Ovary (tissue), 3 donors: ENCODE measurements around the gene ABCC4.

Source experiments
- EP300 ChIP-seq: sonication (generic); formaldehyde crosslinking; IDR thresholded peaks from one replicate; pipeline ENCODE4 v1.6.1; 2017; ENCODE audit warnings: antibody characterized with exemption
- TF ChIP-seq, protein P1 (sequence below), 3 donors: fragments of 450-650 bp in 2 of 3; fragments of 200-600 bp in 1 of 3; IDR thresholded peaks; one replicate each; pipeline versions ENCODE4 v1.5.1 to v1.8.0; 2016 to 2022; ENCODE audit warnings: antibody characterized with exemption in 3 of 3, mild to moderate bottlenecking in 1 of 3
- donor health status: DM: no; HTN: no; CAD: no.

- TF ChIP-seq, protein P1, sequence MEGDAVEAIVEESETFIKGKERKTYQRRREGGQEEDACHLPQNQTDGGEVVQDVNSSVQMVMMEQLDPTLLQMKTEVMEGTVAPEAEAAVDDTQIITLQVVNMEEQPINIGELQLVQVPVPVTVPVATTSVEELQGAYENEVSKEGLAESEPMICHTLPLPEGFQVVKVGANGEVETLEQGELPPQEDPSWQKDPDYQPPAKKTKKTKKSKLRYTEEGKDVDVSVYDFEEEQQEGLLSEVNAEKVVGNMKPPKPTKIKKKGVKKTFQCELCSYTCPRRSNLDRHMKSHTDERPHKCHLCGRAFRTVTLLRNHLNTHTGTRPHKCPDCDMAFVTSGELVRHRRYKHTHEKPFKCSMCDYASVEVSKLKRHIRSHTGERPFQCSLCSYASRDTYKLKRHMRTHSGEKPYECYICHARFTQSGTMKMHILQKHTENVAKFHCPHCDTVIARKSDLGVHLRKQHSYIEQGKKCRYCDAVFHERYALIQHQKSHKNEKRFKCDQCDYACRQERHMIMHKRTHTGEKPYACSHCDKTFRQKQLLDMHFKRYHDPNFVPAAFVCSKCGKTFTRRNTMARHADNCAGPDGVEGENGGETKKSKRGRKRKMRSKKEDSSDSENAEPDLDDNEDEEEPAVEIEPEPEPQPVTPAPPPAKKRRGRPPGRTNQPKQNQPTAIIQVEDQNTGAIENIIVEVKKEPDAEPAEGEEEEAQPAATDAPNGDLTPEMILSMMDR (IDR thresholded peaks at IDR 0.05) = no peak
- TF ChIP-seq EP300 = no peak
Observed at GRCh38 chr13:95217920-95218830, 83.1 kb downstream of the ABCC4 start.
